SU-DHL-6 (cell line): Measurements from ENCODE around the gene IFNB1.

Source experiments
- H2AFZ ChIP-seq: fragments of 200-600 bp; sonication (generic); 2 replicates; pipeline ENCODE4 v1.6.1; 2014; ENCODE audit warnings: low read depth, mild to moderate bottlenecking, moderate library complexity, mixed read lengths, antibody characterized with exemption, low read length; ENCODE audit not compliant: severe bottlenecking
- H3F3A ChIP-seq: fragments of 200-600 bp; shearing (Covaris generic); 2 replicates; pipeline ENCODE4 v1.6.0; 2016; ENCODE audit warnings: antibody characterized with exemption, mild to moderate bottlenecking; ENCODE audit not compliant: insufficient read depth
- H3K27ac ChIP-seq: fragments of 200-600 bp; sonication (generic); 2 replicates; pipeline ENCODE4 v1.5.1; 2016; ENCODE audit warnings: low read depth, mild to moderate bottlenecking, low read length, moderate library complexity, mixed read lengths
- H3K27me3 ChIP-seq: fragments of 200-600 bp; sonication (generic), shearing (Covaris generic); 2 replicates; pipeline ENCODE4 v1.6.0; 2014; ENCODE audit warnings: mild to moderate bottlenecking, low read length
- H3K36me3 ChIP-seq: fragments of 200-600 bp; sonication (generic); 2 replicates; pipeline ENCODE4 v1.6.1; 2014; ENCODE audit warnings: mild to moderate bottlenecking, low read length, mixed read lengths
- H3K4me2 ChIP-seq: fragments of 300-600, 200-600 bp; shearing (Covaris generic), sonication (generic); 2 replicates; pipeline ENCODE4 v1.6.0; 2014; ENCODE audit warnings: low read length, low read depth, mild to moderate bottlenecking; ENCODE audit not compliant: poor library complexity, severe bottlenecking
- H3K4me3 ChIP-seq: fragments of 200-600 bp; sonication (generic); 2 replicates; pipeline ENCODE4 v1.5.1; 2014; ENCODE audit warnings: antibody characterized with exemption, low read length, mild to moderate bottlenecking, mixed read lengths; ENCODE audit not compliant: insufficient read depth, poor library complexity, severe bottlenecking
- H3K79me2 ChIP-seq: fragments of 200-600 bp; sonication (generic); 2 replicates; pipeline ENCODE4 v1.6.1; 2014; ENCODE audit warnings: mild to moderate bottlenecking, low read length, moderate library complexity; ENCODE audit not compliant: insufficient read depth
- H3K9ac ChIP-seq: fragments of 200-600 bp; sonication (generic); 2 replicates; pipeline ENCODE4 v1.7.0; 2014; ENCODE audit warnings: mild to moderate bottlenecking, low read length
- H3K9me2 ChIP-seq: fragments of 200-600 bp; sonication (generic); replicated peaks from 2 replicates; pipeline ENCODE4 v1.6.1; 2014; ENCODE audit warnings: low read length; ENCODE audit not compliant: insufficient read depth
- H3K9me3 ChIP-seq: fragments of 200-600 bp; sonication (generic); 2 replicates; pipeline ENCODE4 v1.6.1; 2014; ENCODE audit warnings: low read length, mixed read lengths; ENCODE audit not compliant: insufficient read depth
- H4K20me1 ChIP-seq: fragments of 200-600 bp; sonication (generic); 2 replicates; pipeline ENCODE4 v1.6.1; 2014; ENCODE audit warnings: low read depth, mild to moderate bottlenecking, antibody characterized with exemption, low read length, moderate library complexity, mixed read lengths
- EZH2phosphoT487 ChIP-seq: fragments of 200-600 bp; sonication (generic), shearing (Covaris generic); conservative IDR thresholded peaks from 2 replicates; pipeline ENCODE4 v1.6.1; 2018; ENCODE audit warnings: mild to moderate bottlenecking, antibody characterized with exemption, low read length, moderate library complexity, mixed read lengths
- TF ChIP-seq, protein P1 (sequence below): fragments of 200-600 bp; sonication (generic); IDR thresholded peaks from one replicate; pipeline ENCODE4 v1.5.1; 2017; ENCODE audit warnings: antibody characterized with exemption, mild to moderate bottlenecking, low read length, moderate library complexity; ENCODE audit not compliant: insufficient read depth, poor library complexity, severe bottlenecking

Gene IFNB1

DNA sequence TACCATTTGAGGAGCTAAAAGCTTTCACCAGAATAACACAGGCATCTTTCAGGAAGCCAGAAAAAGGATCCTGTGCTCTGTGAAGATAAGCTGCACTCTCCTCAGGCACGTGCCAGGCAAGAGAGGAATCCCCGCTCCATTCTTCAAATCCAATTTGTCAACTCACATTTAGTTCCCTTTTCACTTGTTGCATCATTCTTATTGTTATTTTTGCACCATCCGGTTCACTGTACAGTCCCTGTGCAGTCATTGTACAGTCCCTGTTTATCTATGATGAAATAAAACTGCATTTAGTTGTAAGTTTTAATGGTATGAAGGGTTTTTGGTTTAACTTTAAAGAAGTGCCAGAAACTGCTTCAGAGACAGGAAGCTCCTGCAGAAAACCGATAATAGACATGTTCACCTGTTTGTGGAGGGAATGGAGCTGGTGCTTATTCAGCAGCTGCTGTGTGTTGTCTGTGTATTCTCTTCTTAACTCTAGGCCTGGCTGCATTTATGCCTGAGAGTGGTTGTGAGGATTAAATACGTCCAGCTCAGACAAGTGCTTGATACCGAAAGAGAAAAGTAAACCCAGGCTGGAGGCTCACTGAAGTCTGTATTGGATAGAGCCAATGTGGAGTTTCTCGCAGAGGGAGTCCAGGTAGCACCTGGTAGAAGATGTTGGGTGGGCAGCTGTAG, 41.5 kb upstream of the IFNB1 start:
- H4K20me1 ChIP-seq = no peaks in the 10 kb centered on the region
- no peak overlapping the region for H3K9ac ChIP-seq
- no peak overlapping the region for H2AFZ ChIP-seq
- H3K79me2 ChIP-seq = no peaks in the 10 kb centered on the region
- H3K27me3 ChIP-seq = no peaks in the 10 kb centered on the region
- no peaks in the 10 kb centered on the region for H3K9me2 ChIP-seq
- H3F3A ChIP-seq = no peaks in the 10 kb centered on the region
- no peak for TF ChIP-seq EZH2phosphoT487
- TF ChIP-seq, protein P1, sequence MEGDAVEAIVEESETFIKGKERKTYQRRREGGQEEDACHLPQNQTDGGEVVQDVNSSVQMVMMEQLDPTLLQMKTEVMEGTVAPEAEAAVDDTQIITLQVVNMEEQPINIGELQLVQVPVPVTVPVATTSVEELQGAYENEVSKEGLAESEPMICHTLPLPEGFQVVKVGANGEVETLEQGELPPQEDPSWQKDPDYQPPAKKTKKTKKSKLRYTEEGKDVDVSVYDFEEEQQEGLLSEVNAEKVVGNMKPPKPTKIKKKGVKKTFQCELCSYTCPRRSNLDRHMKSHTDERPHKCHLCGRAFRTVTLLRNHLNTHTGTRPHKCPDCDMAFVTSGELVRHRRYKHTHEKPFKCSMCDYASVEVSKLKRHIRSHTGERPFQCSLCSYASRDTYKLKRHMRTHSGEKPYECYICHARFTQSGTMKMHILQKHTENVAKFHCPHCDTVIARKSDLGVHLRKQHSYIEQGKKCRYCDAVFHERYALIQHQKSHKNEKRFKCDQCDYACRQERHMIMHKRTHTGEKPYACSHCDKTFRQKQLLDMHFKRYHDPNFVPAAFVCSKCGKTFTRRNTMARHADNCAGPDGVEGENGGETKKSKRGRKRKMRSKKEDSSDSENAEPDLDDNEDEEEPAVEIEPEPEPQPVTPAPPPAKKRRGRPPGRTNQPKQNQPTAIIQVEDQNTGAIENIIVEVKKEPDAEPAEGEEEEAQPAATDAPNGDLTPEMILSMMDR = no peak
- H3K9me3 ChIP-seq = no peaks in the 10 kb centered on the region
- H3K36me3 ChIP-seq = no peaks in the 10 kb centered on the region
- H3K4me3 ChIP-seq = no peak overlapping the region
- H3K4me2 ChIP-seq = no peak overlapping the region
- no peak overlapping the region for H3K27ac ChIP-seq

DNA sequence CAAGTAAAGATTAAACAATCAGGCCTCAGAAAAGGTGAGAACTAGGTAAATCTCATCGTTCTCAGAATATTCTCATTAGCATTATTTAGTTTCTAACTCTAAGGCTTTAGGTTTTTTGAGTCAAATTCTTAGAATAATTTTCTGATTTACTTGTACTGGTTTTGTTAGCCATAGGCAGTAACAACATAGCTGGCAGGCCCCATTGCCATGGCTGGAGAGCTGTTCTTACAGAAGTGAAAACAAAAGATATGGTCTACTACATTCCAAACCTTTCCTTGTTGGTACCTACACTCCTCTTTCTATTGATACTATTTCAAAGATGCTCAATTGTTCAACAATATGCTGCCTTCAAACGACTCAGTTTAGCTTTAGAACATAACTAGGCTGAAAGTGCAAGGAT, 36.6 kb upstream of the IFNB1 start:
- H2AFZ ChIP-seq = no peak overlapping the region
- no peak for TF ChIP-seq EZH2phosphoT487
- TF ChIP-seq, protein P1 = no peak
- H3K9me3 ChIP-seq = no peaks in the 10 kb centered on the region
- H3K27me3 ChIP-seq = no peaks in the 10 kb centered on the region
- H3K27ac ChIP-seq = no peak overlapping the region
- H3K9ac ChIP-seq = no peak overlapping the region
- H3K4me3 ChIP-seq = no peak overlapping the region
- no peak overlapping the region for H3K4me2 ChIP-seq
- H4K20me1 ChIP-seq = no peaks in the 10 kb centered on the region
- no peaks in the 10 kb centered on the region for H3K79me2 ChIP-seq
- no peaks in the 10 kb centered on the region for H3K36me3 ChIP-seq
- no peaks in the 10 kb centered on the region for H3F3A ChIP-seq
- H3K9me2 ChIP-seq = no peaks in the 10 kb centered on the region

DNA sequence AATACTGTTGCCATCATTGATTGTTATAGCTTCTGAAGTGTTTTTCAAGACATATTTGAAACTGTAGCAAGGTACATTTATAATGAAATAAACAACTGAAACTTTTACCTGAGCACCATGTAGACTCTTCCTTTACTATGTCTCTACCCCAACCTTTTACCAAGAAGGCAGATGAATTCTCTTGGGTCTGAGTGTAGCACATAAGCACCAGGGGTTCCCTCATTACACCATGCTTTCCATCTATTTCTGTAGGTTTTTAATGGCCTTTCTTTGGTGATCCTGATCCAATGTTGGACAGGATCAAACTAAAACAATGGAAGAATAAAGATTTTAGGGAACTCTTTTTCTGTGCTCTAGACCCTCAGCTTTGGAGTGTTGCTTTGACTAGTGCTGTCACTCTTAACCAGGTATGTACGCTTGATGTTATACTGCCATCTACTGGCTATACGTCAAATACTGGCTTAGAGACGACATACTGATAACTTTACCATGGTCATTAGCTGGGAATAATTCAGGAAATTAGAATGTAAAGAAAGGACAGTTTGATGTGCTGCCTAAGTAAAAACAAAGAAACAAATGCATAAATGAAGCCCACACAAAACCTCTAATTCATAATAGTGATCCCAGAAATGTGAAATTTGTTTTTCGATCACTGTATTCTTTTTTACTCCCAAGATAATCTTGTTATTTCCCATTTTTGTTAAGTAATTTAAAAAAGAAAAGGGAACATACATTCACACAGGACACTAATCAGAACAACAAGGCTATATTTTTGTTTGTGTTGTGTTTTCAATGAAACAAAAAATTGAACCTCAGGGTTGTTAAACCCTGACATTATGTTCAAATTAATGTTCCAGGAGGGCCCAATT, 33.2 kb upstream of the IFNB1 start:
- TF ChIP-seq, protein P1 = peak; percentile 83
- no peak for TF ChIP-seq EZH2phosphoT487
- H3K9ac ChIP-seq = no peak overlapping the region
- no peaks in the 10 kb centered on the region for H3F3A ChIP-seq
- H3K36me3 ChIP-seq = no peaks in the 10 kb centered on the region
- H3K79me2 ChIP-seq = no peaks in the 10 kb centered on the region
- H2AFZ ChIP-seq = no peak overlapping the region
- no peaks in the 10 kb centered on the region for H3K9me3 ChIP-seq
- H4K20me1 ChIP-seq = no peaks in the 10 kb centered on the region
- no peak overlapping the region for H3K4me2 ChIP-seq
- no peak overlapping the region for H3K27ac ChIP-seq
- no peaks in the 10 kb centered on the region for H3K9me2 ChIP-seq
- H3K4me3 ChIP-seq = no peak overlapping the region
- no peaks in the 10 kb centered on the region for H3K27me3 ChIP-seq
